ENCODE data around the gene CTSC. TPM values are rescaled to one million over a fixed set of nuclear protein-coding genes. Genes with fewer than 3 reads are reported as not detected.
"Not testable (repeated sequence)": the region's sequence is repeated elsewhere in the genome, so short reads cannot be mapped to it uniquely, and the experiment has no call there.

Gene CTSC
- total and polyA plus RNA-seq, 2 donors, result 67.2 to 114 TPM

- no peak overlapping the region for H3K4me3 ChIP-seq (ENCODE audit: low read length in 2 of 2)
- no peaks in the 10 kb centered on the region for H3K4me1 ChIP-seq (ENCODE audit: control insufficient read depth in 2 of 2, insufficient read depth in 2 of 2, low read length in 2 of 2)
- H3K9me3 ChIP-seq (ENCODE audit: control insufficient read depth in 2 of 2, insufficient read depth in 1 of 2, low read length in 1 of 2), result no peaks in the 10 kb centered on the region
- no peak for DNase-seq (ENCODE audit: low read depth in 6 of 9, low spot score in 9 of 9)
- 93% methylated on average over 8 of the region's 8 CpGs for WGBS
- no peaks in the 10 kb centered on the region for H3K27me3 ChIP-seq (ENCODE audit: control insufficient read depth in 2 of 2, insufficient read depth in 1 of 2, low read length in 1 of 2)
- H3K36me3 ChIP-seq (ENCODE audit: control insufficient read depth in 2 of 2, insufficient read depth in 2 of 2, low read length in 1 of 2), result peaks cover 3 to 45% of the 10 kb centered on the region in 2 donors
- no peak overlapping the region for H3K27ac ChIP-seq (ENCODE audit: low read depth in 1 of 2, low read length in 1 of 2)
Observed at GRCh38 chr11:88329563-88330250, 7.8 kb downstream of the CTSC start.

GRCh38 chr11:88327462-88328143, 9.9 kb downstream of the CTSC start:
- Histone ChIP-seq H3K27me3 (ENCODE audit: control insufficient read depth in 2 of 2, insufficient read depth in 1 of 2, low read length in 1 of 2) (no peaks in the 10 kb centered on the region), H3K9me3 (ENCODE audit: control insufficient read depth in 2 of 2, insufficient read depth in 1 of 2, low read length in 1 of 2) (no peaks in the 10 kb centered on the region), H3K4me3 (ENCODE audit: low read length in 2 of 2) (no peak overlapping the region), H3K27ac (ENCODE audit: low read depth in 1 of 2, low read length in 1 of 2) (no peak overlapping the region), H3K4me1 (ENCODE audit: control insufficient read depth in 2 of 2, insufficient read depth in 2 of 2, low read length in 2 of 2) (no peaks in the 10 kb centered on the region), H3K36me3 (ENCODE audit: control insufficient read depth in 2 of 2, insufficient read depth in 2 of 2, low read length in 1 of 2) (peaks cover 3 to 30% of the 10 kb centered on the region in 2 donors)
- no peak for DNase-seq (ENCODE audit: low read depth in 6 of 9, low spot score in 9 of 9)
- WGBS, result 90% methylated on average over 3 of the region's 3 CpGs

GRCh38 chr11:88327061-88327460, 10.5 kb downstream of the CTSC start:
- Histone ChIP-seq H3K9me3 (ENCODE audit: control insufficient read depth in 2 of 2, insufficient read depth in 1 of 2, low read length in 1 of 2) (no peaks in the 10 kb centered on the region), H3K27me3 (ENCODE audit: control insufficient read depth in 2 of 2, insufficient read depth in 1 of 2, low read length in 1 of 2) (no peaks in the 10 kb centered on the region), H3K36me3 (ENCODE audit: control insufficient read depth in 2 of 2, insufficient read depth in 2 of 2, low read length in 1 of 2) (peaks cover 3 to 29% of the 10 kb centered on the region in 2 donors), H3K4me3 (ENCODE audit: low read length in 2 of 2) (no peak overlapping the region), H3K4me1 (ENCODE audit: control insufficient read depth in 2 of 2, insufficient read depth in 2 of 2, low read length in 2 of 2) (no peaks in the 10 kb centered on the region), H3K27ac (ENCODE audit: low read depth in 1 of 2, low read length in 1 of 2) (no peak overlapping the region)
- 95% methylated on average over 2 of the region's 2 CpGs for WGBS
- no peak for DNase-seq (ENCODE audit: low read depth in 6 of 9, low spot score in 9 of 9)

- 84% methylated on average over 3 of the region's 3 CpGs for WGBS
- H3K36me3 ChIP-seq (ENCODE audit: control insufficient read depth in 2 of 2, insufficient read depth in 2 of 2, low read length in 1 of 2), result peaks cover 0 to 25% of the 10 kb centered on the region in 2 donors
- no peak overlapping the region for H3K27ac ChIP-seq (ENCODE audit: low read depth in 1 of 2, low read length in 1 of 2)
- no peaks in the 10 kb centered on the region for H3K9me3 ChIP-seq (ENCODE audit: control insufficient read depth in 2 of 2, insufficient read depth in 1 of 2, low read length in 1 of 2)
- H3K4me3 ChIP-seq (ENCODE audit: low read length in 2 of 2), result no peak overlapping the region
- DNase-seq (ENCODE audit: low read depth in 6 of 9, low spot score in 9 of 9), result no peak
- no peaks in the 10 kb centered on the region for H3K27me3 ChIP-seq (ENCODE audit: control insufficient read depth in 2 of 2, insufficient read depth in 1 of 2, low read length in 1 of 2)
- H3K4me1 ChIP-seq (ENCODE audit: control insufficient read depth in 2 of 2, insufficient read depth in 2 of 2, low read length in 2 of 2), result no peaks in the 10 kb centered on the region
Observed at GRCh38 chr11:88326099-88326498, 11.4 kb downstream of the CTSC start.

- Histone ChIP-seq H3K36me3 (ENCODE audit: control insufficient read depth in 2 of 2, insufficient read depth in 2 of 2, low read length in 1 of 2) (peaks cover 0 to 13% of the 10 kb centered on the region in 2 donors), H3K4me3 (ENCODE audit: low read length in 2 of 2) (no peak overlapping the region), H3K27me3 (ENCODE audit: control insufficient read depth in 2 of 2, insufficient read depth in 1 of 2, low read length in 1 of 2) (no peaks in the 10 kb centered on the region), H3K4me1 (ENCODE audit: control insufficient read depth in 2 of 2, insufficient read depth in 2 of 2, low read length in 2 of 2) (no peaks in the 10 kb centered on the region), H3K9me3 (ENCODE audit: control insufficient read depth in 2 of 2, insufficient read depth in 1 of 2, low read length in 1 of 2) (no peaks in the 10 kb centered on the region), H3K27ac (ENCODE audit: low read depth in 1 of 2, low read length in 1 of 2) (no peak overlapping the region)
- no peak for DNase-seq (ENCODE audit: low read depth in 6 of 9, low spot score in 9 of 9)
- WGBS, result 91% methylated on average over 4 of the region's 4 CpGs
Observed at GRCh38 chr11:88324562-88325345, 12.8 kb downstream of the CTSC start.

GRCh38 chr11:88322881-88323280, 14.7 kb downstream of the CTSC start:
- 97% methylated on average over 8 of the region's 8 CpGs for WGBS

GRCh38 chr11:88321412-88321811, 16.1 kb downstream of the CTSC start:
- not testable (repeated sequence) for H3K27me3 ChIP-seq (ENCODE audit: control insufficient read depth in 2 of 2, insufficient read depth in 1 of 2, low read length in 1 of 2); H3K4me3 ChIP-seq (ENCODE audit: low read length in 2 of 2); H3K36me3 ChIP-seq (ENCODE audit: control insufficient read depth in 2 of 2, insufficient read depth in 2 of 2, low read length in 1 of 2); H3K4me1 ChIP-seq (ENCODE audit: control insufficient read depth in 2 of 2, insufficient read depth in 2 of 2, low read length in 2 of 2); H3K27ac ChIP-seq (ENCODE audit: low read depth in 1 of 2, low read length in 1 of 2); DNase-seq (ENCODE audit: low read depth in 6 of 9, low spot score in 9 of 9); H3K9me3 ChIP-seq (ENCODE audit: control insufficient read depth in 2 of 2, insufficient read depth in 1 of 2, low read length in 1 of 2)

More at GRCh38 chr11:88322881-88323280, 14.7 kb downstream of the CTSC start:
- not testable (repeated sequence) for H3K27me3 ChIP-seq (ENCODE audit: control insufficient read depth in 2 of 2, insufficient read depth in 1 of 2, low read length in 1 of 2); H3K4me3 ChIP-seq (ENCODE audit: low read length in 2 of 2); H3K4me1 ChIP-seq (ENCODE audit: control insufficient read depth in 2 of 2, insufficient read depth in 2 of 2, low read length in 2 of 2); DNase-seq (ENCODE audit: low read depth in 6 of 9, low spot score in 9 of 9); H3K27ac ChIP-seq (ENCODE audit: low read depth in 1 of 2, low read length in 1 of 2); H3K9me3 ChIP-seq (ENCODE audit: control insufficient read depth in 2 of 2, insufficient read depth in 1 of 2, low read length in 1 of 2)
- H3K36me3 ChIP-seq (ENCODE audit: control insufficient read depth in 2 of 2, insufficient read depth in 2 of 2, low read length in 1 of 2), result peaks cover 0 to 12% of the 10 kb centered on the region in 2 donors

GRCh38 chr11:88320149-88320559, 17.4 kb downstream of the CTSC start:
- H3K27me3 ChIP-seq (ENCODE audit: control insufficient read depth in 2 of 2, insufficient read depth in 1 of 2, low read length in 1 of 2), result no peaks in the 10 kb centered on the region
- H3K4me3 ChIP-seq (ENCODE audit: low read length in 2 of 2), result no peak overlapping the region
- no peaks in the 10 kb centered on the region for H3K4me1 ChIP-seq (ENCODE audit: control insufficient read depth in 2 of 2, insufficient read depth in 2 of 2, low read length in 2 of 2)
- no peaks in the 10 kb centered on the region for H3K36me3 ChIP-seq (ENCODE audit: control insufficient read depth in 2 of 2, insufficient read depth in 2 of 2, low read length in 1 of 2)
- DNase-seq (ENCODE audit: low read depth in 6 of 9, low spot score in 9 of 9), result no peak
- WGBS, result 90% methylated on average over 2 of the region's 2 CpGs
- H3K27ac ChIP-seq (ENCODE audit: low read depth in 1 of 2, low read length in 1 of 2), result no peak overlapping the region
- no peaks in the 10 kb centered on the region for H3K9me3 ChIP-seq (ENCODE audit: control insufficient read depth in 2 of 2, insufficient read depth in 1 of 2, low read length in 1 of 2)

- no peak overlapping the region for H3K27ac ChIP-seq (ENCODE audit: low read depth in 1 of 2, low read length in 1 of 2)
- no peaks in the 10 kb centered on the region for H3K36me3 ChIP-seq (ENCODE audit: control insufficient read depth in 2 of 2, insufficient read depth in 2 of 2, low read length in 1 of 2)
- WGBS, result 95% methylated on average over 2 of the region's 2 CpGs
- H3K4me3 ChIP-seq (ENCODE audit: low read length in 2 of 2), result no peak overlapping the region
- H3K27me3 ChIP-seq (ENCODE audit: control insufficient read depth in 2 of 2, insufficient read depth in 1 of 2, low read length in 1 of 2), result no peaks in the 10 kb centered on the region
- no peaks in the 10 kb centered on the region for H3K9me3 ChIP-seq (ENCODE audit: control insufficient read depth in 2 of 2, insufficient read depth in 1 of 2, low read length in 1 of 2)
- H3K4me1 ChIP-seq (ENCODE audit: control insufficient read depth in 2 of 2, insufficient read depth in 2 of 2, low read length in 2 of 2), result no peaks in the 10 kb centered on the region
- DNase-seq (ENCODE audit: low read depth in 6 of 9, low spot score in 9 of 9), result no peak
Observed at GRCh38 chr11:88318017-88318416, 19.5 kb downstream of the CTSC start.

All from thymus (tissue), 11 donors.